Brain pericyte (primary cell): Measurements from ENCODE around the gene RECQL5.

Experiments used
- DNase-seq: peaks from one replicate; pipeline ENCODE4 v3.0.0-alpha.2; 2012; ENCODE audit warnings: low read depth, low spot score

The RECQL5 gene

GRCh38 chr17:75688209-75688825 is 21.4 kb upstream of the RECQL5 start:
- DNase-seq = no peak

DNA sequence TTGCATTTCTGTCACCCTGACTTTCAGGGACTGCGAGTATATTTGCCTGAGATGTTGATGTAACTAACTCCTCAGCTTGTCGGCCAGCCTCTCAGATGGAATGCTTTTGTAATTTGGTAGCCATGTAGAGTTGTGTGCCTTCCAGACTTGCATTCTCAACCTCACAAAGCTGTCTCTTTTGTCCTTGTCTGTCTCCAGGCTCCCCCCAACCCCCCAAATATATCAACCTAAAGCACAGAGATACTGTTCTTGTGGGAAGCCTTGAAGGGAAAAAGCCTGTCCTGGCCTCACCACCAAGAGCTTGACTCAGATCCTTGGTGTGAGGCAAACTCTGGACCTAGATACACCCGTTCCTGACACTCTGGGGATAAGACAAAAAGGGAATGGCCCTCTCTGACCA is 18.5 kb upstream of the RECQL5 start:
- no peak for DNase-seq

DNA sequence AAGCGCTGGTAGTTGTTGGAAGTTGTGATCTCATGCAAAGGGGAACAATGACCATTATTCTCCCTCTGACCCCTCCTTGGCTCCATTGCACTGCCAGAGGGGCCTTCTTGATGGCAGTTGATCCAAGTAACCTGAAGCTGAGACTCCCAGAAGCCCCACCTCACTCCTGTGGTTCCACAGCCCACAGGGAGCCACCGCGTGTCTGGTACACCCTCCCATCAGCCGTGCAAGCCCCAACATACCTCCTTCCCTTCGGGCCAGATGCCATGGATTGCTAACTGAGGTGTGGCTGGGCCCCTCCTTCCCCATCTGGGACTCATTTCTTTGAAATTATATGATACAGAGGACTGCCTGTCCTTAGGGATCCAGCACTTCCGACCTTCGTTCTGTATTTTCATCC is 18.0 kb upstream of the RECQL5 start:
- no peak for DNase-seq

DNA sequence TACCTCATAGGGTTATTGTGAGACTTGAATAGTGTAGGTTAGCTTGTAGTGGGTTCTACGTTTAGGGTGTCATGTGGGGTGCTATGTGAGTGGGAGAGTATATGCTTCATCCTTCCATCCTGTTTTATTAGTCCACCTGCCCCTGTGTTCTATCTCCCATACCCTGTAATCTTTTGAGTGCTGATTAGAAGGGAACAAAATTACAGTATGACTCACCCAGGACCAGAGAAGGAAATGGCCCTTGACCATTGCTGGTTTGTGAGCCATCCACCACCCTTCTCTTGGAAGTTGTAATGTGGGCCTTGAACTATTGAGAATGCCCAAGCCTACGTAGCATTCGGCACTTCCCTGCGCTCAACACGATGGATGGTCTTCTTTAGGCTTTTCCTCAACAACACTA is 17.3 kb upstream of the RECQL5 start:
- DNase-seq = no peak

DNA sequence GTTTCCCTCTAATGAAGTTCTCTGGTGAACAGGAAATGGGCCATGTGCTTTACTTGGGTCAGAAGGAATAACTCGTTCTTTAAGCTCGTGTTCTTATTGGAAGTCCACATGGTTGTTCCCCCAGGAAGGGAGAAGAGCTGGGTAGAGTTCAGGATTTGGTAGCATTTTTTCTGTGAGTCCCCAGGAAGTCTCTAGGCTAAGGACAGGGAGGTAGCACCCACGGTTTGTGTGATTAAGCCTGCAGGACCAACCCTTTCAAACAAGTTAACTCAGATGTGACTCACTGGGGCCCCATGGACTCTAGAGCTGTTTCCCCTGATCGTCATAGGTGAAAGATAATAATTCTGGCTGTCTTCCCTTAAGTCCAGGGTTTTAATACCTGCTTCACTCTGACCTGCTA is 16.6 kb upstream of the RECQL5 start:
- DNase-seq = no peak

DNA sequence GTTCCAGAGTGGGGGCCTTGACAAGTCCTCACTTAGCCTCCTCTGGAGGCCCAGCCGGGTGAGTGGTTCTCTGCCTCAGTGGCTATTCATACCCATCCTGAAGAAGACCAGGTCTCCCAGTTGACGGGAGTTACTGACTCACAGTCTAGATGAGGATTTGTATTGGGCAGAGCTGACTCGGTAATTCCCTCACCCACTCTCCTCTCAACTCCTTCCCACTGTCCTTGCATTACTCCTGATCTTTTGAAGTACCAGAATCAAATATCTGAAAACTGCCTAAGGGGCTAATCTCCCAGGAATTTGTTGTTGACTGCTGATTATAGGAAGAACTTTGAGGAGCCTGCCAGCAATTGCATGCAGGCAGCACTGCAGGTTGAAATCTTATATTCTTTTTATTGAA is 14.3 kb upstream of the RECQL5 start:
- DNase-seq = no peak

- no peak for DNase-seq
Observed at GRCh38 chr17:75680431-75680830, 13.5 kb upstream of the RECQL5 start.

DNA sequence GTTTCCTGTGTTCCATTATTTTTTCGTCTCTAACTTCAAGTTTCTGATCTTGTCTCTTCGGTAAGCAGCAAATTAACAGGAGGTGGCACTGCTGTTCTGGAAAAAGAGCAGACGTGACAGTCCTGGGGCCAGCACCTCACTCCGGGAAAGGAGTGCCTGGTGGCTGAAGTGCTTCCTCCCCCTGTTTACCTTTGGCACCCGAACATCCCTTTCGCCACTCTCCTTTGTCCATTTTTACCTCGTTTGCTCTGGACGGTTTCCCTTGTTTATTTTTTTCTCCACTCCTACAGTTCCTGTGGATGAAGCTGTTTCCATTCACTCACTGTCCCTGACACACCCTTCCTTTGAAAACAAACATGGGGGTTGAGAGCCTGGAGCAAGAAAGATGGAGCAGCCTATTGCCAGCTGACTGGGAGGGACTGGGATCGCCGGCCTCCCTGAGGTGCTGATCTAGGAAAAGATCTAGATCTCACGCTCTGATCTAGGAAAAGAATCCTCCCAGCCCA is 12.8 kb upstream of the RECQL5 start:
- no peak for DNase-seq

DNA sequence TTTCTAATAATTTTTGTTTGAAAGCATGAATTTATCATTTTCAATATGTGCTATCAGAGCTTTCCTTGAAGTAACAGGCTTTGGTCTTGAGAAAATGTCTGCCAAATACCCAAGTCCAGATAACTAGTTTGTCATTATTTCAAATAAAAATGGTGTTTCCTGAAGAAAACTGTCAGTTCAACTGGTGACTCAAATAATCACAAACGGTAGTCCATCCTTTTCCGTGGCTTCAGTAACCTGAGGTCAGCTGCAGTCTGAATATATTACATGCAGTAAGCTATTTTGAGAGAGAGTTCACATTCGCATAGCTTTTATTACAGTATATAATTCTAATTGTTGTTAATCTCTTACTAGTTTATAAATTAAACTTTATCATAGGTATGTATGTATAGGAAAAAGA is 9.5 kb upstream of the RECQL5 start:
- no peak for DNase-seq

- DNase-seq = no peak
Observed at GRCh38 chr17:75673487-75673886, 6.5 kb upstream of the RECQL5 start.

GRCh38 chr17:75672011-75672410 is 5.1 kb upstream of the RECQL5 start:
- DNase-seq = no peak

DNA sequence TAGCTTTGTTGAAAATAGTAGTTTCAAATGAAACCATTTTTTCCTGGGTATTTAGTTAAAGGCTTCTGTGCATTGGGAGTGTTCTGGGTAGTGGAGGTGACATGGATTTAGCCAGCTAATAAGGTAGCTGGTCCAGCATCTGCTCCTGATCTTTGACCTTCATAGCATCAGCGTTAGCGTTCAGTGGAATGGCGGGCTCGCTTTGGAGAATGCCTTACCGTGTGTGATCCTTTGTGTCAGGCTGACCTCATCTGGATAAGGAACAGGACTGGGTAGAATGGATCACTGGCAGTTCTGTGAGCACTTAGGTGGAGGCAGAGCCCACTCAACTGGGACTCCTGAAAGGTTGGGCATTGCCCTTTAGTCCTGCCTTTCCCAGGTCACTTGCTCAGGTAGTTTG is 3.9 kb upstream of the RECQL5 start:
- DNase-seq = no peak

- no peak for DNase-seq
Observed at GRCh38 chr17:75668489-75668888, 1.5 kb upstream of the RECQL5 start.

- DNase-seq = no peak
Observed at GRCh38 chr17:75667825-75668224, 871 bp upstream of the RECQL5 start.

DNA sequence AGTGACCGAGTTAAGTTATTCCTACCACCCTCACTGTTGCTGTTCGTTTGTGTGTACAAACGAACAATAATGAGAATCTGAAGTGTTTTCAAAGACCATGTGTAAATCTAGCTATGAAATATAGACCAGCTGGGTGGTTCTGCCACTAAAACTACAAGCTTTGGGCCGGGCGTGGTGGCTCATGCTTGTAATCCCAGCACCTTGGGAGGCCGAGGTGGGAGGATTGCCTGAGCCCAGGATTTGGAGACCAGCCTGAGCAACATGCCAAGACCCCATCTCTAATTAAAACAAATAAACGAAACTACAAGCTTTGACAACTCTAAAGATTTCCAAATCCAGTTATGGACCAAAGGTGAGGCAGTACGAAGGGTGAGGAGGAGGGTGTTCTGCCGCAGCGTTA is 973 bp downstream of the RECQL5 start:
- no peak for DNase-seq

- no peak for DNase-seq
Observed at GRCh38 chr17:75664099-75664549, 2.8 kb downstream of the RECQL5 start.

DNA sequence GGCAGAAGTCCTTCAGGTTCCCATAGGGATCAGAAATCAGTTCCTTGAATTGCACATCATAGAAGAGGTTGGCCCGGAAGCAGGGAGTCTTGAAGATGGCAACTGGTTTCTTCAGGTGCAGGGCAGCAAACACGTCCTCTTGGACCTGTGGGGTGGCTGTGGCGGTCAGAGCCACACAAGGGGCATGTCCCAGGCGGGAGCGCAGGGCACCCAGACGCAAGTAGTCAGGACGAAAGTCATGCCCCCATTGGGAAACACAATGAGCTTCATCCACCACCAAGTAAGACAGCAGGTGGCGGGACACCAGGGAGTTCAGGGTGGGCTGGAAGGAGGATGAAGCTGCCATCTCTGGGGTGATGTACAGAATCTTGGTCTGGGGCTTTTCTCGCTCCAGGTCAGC is 4.4 kb downstream of the RECQL5 start:
- no peak for DNase-seq

DNA sequence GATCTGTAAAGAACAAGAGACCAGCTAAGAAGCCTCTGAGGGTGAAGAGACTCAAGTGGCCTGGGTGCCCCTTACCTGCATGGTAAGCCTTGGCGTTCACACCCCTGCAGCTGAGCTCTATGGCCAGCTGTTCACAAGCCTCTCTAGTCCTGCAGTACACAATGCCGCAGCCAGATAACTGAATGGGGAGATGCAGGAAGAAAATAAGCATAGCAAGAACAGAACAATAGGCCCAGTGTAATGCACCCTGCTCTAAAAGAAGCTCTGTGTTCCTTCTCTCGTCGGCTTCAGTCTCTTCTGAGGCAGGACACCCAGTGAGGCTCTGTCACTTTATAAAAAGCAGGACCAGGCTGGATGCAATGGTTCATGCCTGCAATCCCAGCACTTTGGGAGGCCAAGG is 5.4 kb downstream of the RECQL5 start:
- no peak for DNase-seq

DNA sequence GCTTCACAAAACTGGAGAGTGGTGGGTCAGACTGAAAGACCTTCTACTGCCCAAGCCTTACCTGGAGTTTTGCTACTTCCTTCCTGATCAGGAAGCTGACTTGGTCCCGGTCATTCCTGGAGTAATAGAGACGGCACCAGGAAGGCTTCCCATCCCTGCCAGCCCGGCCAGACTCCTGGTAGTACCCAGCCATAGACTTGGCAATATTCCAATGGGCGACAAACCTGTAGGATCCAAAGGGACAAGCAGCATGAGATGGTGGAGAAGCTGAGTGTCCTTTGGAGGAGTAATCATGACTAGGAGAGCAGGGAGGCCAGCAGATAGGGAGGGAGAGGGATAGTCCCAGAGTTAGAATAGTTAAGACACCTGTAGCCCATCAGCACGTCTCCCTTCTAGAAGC is 8.7 kb downstream of the RECQL5 start:
- no peak for DNase-seq

DNA sequence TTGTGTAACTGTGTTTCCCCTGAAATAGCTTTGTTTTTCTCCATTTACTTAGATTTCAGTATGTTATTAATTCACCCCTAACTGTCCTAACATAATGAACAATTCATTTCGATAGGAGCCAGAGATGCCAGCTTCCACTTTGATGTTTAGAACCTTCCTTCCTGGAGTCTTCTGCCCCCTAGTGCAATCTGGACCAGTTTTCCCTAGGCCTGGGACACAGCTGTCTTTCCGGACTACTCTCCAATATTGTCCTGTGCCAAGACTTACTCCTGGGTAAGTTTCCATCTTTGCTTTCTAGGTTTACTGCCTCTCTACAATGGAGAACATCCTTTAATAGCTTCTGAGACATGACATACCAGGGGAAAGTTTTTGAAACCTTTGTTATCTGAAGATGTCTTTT is 12.8 kb downstream of the RECQL5 start:
- no peak for DNase-seq

DNA sequence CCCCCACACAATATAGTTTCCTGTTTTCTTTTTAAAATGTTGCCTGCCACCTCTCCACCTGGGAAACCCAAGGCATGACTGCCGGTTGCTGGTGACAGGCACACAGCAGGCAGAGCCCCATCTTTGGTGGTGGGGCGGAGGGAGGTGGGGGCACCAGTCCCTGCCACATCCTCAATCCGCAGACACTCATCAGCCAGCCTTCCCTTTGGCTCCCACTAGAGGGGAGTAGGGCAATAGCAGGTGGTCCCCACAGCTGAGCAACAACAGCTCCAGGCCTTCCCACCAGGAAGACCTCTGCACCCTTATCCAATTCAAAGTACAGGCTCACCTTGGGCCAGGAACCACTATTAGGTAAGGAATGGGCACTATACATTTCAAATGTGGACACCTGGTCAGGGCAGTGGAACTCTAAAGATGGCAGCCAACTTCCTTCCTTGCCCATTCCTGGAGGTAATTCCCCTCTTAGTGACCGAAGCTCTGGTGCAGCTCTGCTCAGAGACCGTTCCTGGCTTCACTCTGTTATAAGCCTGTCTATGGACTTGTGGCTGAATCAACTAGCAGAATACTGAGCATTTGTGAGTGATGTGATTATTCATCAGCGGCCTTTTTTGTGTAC is 13.9 kb downstream of the RECQL5 start:
- no peak for DNase-seq

- no peak for DNase-seq
Observed at GRCh38 chr17:75652341-75652740, 14.6 kb downstream of the RECQL5 start.

- no peak for DNase-seq
Observed at GRCh38 chr17:75650874-75651273, 16.1 kb downstream of the RECQL5 start.

- DNase-seq = no peak
Observed at GRCh38 chr17:75649687-75650086, 17.3 kb downstream of the RECQL5 start.
